GM23338 (cell line): ENCODE data around the gene ATP5PO. TPM values are rescaled to one million over a fixed set of nuclear protein-coding genes. Genes with fewer than 3 reads are reported as not detected.
A peak's percentile ranks its signal among the peaks of the same experiment; 100 is the strongest.

Experiments used
- ATAC-seq: fragments of 200-7000 bp; cut with Tn5 transposase; 3 replicates; pipeline ENCODE4 v1.9.1; 2020
- DNase-seq: peaks from one replicate; pipeline ENCODE4 v3.0.0-alpha.2; 2015; ENCODE audit warnings: low spot score
- H2AFZ ChIP-seq: fragments of 200-600 bp; sonication (generic); 2 replicates; pipeline ENCODE4 v1.8.0; 2016; ENCODE audit warnings: antibody characterized with exemption, mild to moderate bottlenecking, moderate library complexity
- H3F3A ChIP-seq: fragments of 200-600 bp; sonication (generic); replicated peaks from 2 replicates; pipeline ENCODE4 v1.8.0; 2017; ENCODE audit warnings: antibody characterized with exemption, mixed run types, low read depth
- H3K27ac ChIP-seq: fragments of 200-600 bp; sonication (generic); 2 replicates; pipeline ENCODE4 v1.6.1; 2016; ENCODE audit warnings: low read depth
- H3K27me3 ChIP-seq: fragments of 200-600 bp; sonication (generic); 2 replicates; pipeline ENCODE4 v1.8.0; 2016; ENCODE audit warnings: mild to moderate bottlenecking, mixed run types, moderate library complexity; ENCODE audit not compliant: insufficient read depth
- H3K36me3 ChIP-seq: fragments of 200-600 bp; sonication (generic); 2 replicates; pipeline ENCODE4 v1.8.0; 2016; ENCODE audit warnings: mild to moderate bottlenecking; ENCODE audit not compliant: insufficient read depth
- H3K4me1 ChIP-seq: fragments of 200-600 bp; sonication (generic); 2 replicates; pipeline ENCODE4 v1.8.0; 2016; ENCODE audit warnings: mild to moderate bottlenecking, moderate library complexity; ENCODE audit not compliant: insufficient read depth
- H3K4me2 ChIP-seq: fragments of 200-600 bp; sonication (generic); 2 replicates; pipeline ENCODE4 v1.7.1; 2017; ENCODE audit warnings: mixed run types
- H3K4me3 ChIP-seq: fragments of 200-600 bp; sonication (generic); 2 replicates; pipeline ENCODE4 v1.6.1; 2016; ENCODE audit warnings: mixed run types
- H3K79me2 ChIP-seq: fragments of 200-600 bp; sonication (generic); replicated peaks from 2 replicates; pipeline ENCODE4 v1.8.0; 2017; ENCODE audit warnings: mild to moderate bottlenecking; ENCODE audit not compliant: insufficient read depth
- H3K9me2 ChIP-seq: fragments of 200-600 bp; sonication (generic); 2 replicates; pipeline ENCODE4 v1.8.0; 2017; ENCODE audit not compliant: insufficient read depth
- H4K20me1 ChIP-seq: fragments of 200-600 bp; sonication (generic); replicated peaks from 2 replicates; pipeline ENCODE4 v1.8.0; 2017; ENCODE audit warnings: mild to moderate bottlenecking; ENCODE audit not compliant: insufficient read depth
- H3K27ac Mint-ChIP-seq: 2 replicates; pipeline ENCODE4 v1.8.0; 2020; ENCODE audit warnings: inconsistent platforms, mild to moderate bottlenecking, moderate library complexity, mixed read lengths
- H3K27me3 Mint-ChIP-seq: 3 replicates; pipeline ENCODE4 v1.8.0; 2022; ENCODE audit warnings: low read depth, mild to moderate bottlenecking, moderate library complexity, mixed read lengths, inconsistent platforms; ENCODE audit not compliant: insufficient read depth, poor library complexity
- H3K36me3 Mint-ChIP-seq: 3 replicates; pipeline ENCODE4 v1.8.0; 2021; ENCODE audit warnings: low read depth, mild to moderate bottlenecking, inconsistent platforms, moderate library complexity, mixed read lengths
- H3K4me1 Mint-ChIP-seq: 3 replicates; pipeline ENCODE4 v1.8.0; 2020; ENCODE audit warnings: mild to moderate bottlenecking, inconsistent platforms, mixed read lengths
- H3K4me3 Mint-ChIP-seq: 3 replicates; pipeline ENCODE4 v1.8.0; 2021; ENCODE audit warnings: moderate library complexity, mild to moderate bottlenecking, inconsistent platforms, mixed read lengths
- H3K9me3 Mint-ChIP-seq: 3 replicates; pipeline ENCODE4 v1.8.0; 2020; ENCODE audit warnings: moderate library complexity, mild to moderate bottlenecking, inconsistent platforms, mixed read lengths
- CREB1 ChIP-seq: fragments of 250-450 bp; sonication (Bioruptor Pico); IDR thresholded peaks from 2 replicates; pipeline ENCODE4 v1.5.0; 2020; ENCODE audit warnings: low read depth, mild to moderate bottlenecking, moderate library complexity
- EZH2 ChIP-seq: fragments of 200-600 bp; sonication (generic); IDR thresholded peaks from one replicate; pipeline ENCODE4 v1.8.0; 2017; ENCODE audit warnings: antibody characterized with exemption, mild to moderate bottlenecking, low read depth; ENCODE audit not compliant: unreplicated experiment
- EZH2phosphoT487 ChIP-seq: fragments of 200-600 bp; sonication (generic); IDR thresholded peaks from one replicate; pipeline ENCODE4 v1.8.1; 2018; ENCODE audit warnings: antibody characterized with exemption; ENCODE audit not compliant: unreplicated experiment
- JUNB ChIP-seq: IDR thresholded peaks from one replicate; pipeline ENCODE4 v1.6.1; 2016; ENCODE audit warnings: antibody characterized with exemption; ENCODE audit not compliant: unreplicated experiment
- NANOG ChIP-seq: IDR thresholded peaks from 2 replicates; pipeline ENCODE4 v1.6.1; 2016; ENCODE audit warnings: antibody characterized with exemption, borderline replicate concordance
- POLR2AphosphoS5 ChIP-seq: IDR thresholded peaks from 2 replicates; pipeline ENCODE4 v1.6.1; 2016; ENCODE audit warnings: antibody characterized with exemption, low read depth
- STAT1 ChIP-seq: IDR thresholded peaks from one replicate; pipeline ENCODE4 v1.6.1; 2016; ENCODE audit warnings: antibody characterized with exemption; ENCODE audit not compliant: unreplicated experiment
- ZNF114 ChIP-seq: fragments of 250-450 bp; sonication (Bioruptor Pico); IDR thresholded peaks from 2 replicates; pipeline ENCODE4 v1.5.0; 2020; ENCODE audit warnings: mild to moderate bottlenecking, moderate library complexity
- ZNF331 ChIP-seq: fragments of 250-450 bp; sonication (Bioruptor Pico); IDR thresholded peaks from 2 replicates; pipeline ENCODE4 v1.5.0; 2020; ENCODE audit warnings: low read depth, mild to moderate bottlenecking, moderate library complexity
- polyA plus RNA-seq: library from polyadenylated mRNA; unstranded; fragments of >200 nt; fragmentation: Nextera tagmentation; extraction: Ambion mirVana; gene quantifications from 2 replicates; pipeline ENCODE4 v1.2.1, GENCODE V29; 2016
- total RNA-seq: library from RNA; depleted of rRNA; stranded (reverse); fragments of >200 nt; shearing (Covaris generic); gene quantifications from 2 replicates; pipeline ENCODE4 v1.2.3, GENCODE V29; 2014
- TF ChIP-seq, protein P1 (sequence below): IDR thresholded peaks from one replicate; pipeline ENCODE4 v1.6.1; 2018; ENCODE audit warnings: antibody characterized with exemption; ENCODE audit not compliant: unreplicated experiment
- TF ChIP-seq, protein P2 (sequence below), 2 experiments: fragments of 200-600 bp in 1 of 2; sonication (generic) in 1 of 2; conservative IDR thresholded peaks; 2 replicates each; pipeline versions ENCODE4 v1.5.1 to v1.6.1; 2016 to 2017; ENCODE audit warnings: antibody characterized with exemption in 2 of 2, low read depth in 2 of 2, mild to moderate bottlenecking in 2 of 2, moderate library complexity in 1 of 2
- TF ChIP-seq, protein P3 (sequence below): IDR thresholded peaks from 2 replicates; pipeline ENCODE4 v1.6.1; 2016; ENCODE audit warnings: antibody characterized with exemption
- TF ChIP-seq, protein P4 (sequence below): fragments of 250-450 bp; sonication (Bioruptor Pico); IDR thresholded peaks from 2 replicates; pipeline ENCODE4 v1.5.0; 2020; ENCODE audit warnings: mild to moderate bottlenecking, moderate library complexity

ATP5PO gene
- total and polyA plus RNA-seq, 2 experiments from 2014 or later, result 244 to 522 TPM

DNA sequence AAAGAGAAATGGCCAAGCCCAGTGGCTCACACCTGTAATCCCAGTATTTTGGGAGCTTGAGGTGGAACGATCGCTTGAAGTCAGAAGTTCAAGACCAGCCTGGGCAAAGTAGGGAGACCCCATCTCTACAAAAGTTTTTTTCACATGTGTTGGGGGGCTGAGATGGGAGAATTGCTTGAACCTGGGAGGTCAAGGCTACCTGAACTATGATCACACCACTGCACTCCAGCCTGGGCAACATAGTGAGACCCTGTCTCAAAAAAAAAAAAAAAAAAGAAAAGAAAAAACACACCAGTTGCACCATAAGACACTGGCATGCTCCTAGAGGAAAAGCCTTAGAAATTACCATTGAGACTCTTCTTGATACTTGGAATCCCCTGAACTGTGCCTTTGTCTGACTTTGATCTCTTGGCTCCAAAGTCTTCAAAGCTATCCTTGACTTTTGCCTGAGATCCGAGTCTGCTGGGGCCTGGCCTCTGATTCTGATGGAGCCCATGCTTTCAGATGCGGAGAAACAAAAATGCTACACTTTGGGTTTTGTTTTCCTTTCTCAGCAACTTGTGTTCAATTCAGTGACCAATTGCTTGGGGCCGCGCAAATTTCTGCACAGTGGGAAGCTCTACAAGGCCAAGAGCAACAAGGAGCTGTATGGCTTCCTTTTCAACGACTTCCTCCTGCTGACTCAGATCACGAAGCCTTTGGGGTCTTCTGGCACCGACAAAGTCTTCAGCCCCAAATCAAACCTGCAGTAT, 33.7 kb downstream of the ATP5PO start:
- Mint-ChIP-seq H3K36me3 (no peaks in the 10 kb centered on the region; the same call in 2 of the 3 replicates), H3K4me1 (peaks cover 13% of the 10 kb centered on the region), H3K27me3 (no peaks in the 10 kb centered on the region), H3K27ac (no peak overlapping the region), H3K4me3 (no peak overlapping the region), H3K9me3 (no peaks in the 10 kb centered on the region)
- peaks cover 8% of the 10 kb centered on the region; the same call in 1 of the 2 replicates for H3K9me2 ChIP-seq
- no peaks in the 10 kb centered on the region for H3K36me3 ChIP-seq
- DNase-seq (no peak), ATAC-seq (no peak)
- H3K4me1 ChIP-seq, result peaks cover 7% of the 10 kb centered on the region
- H4K20me1 ChIP-seq, result no peaks in the 10 kb centered on the region
- H3K4me3 ChIP-seq, result no peak overlapping the region
- no peak overlapping the region for H3K27ac ChIP-seq
- H3K4me2 ChIP-seq, result no peak overlapping the region
- TF ChIP-seq, protein P1, sequence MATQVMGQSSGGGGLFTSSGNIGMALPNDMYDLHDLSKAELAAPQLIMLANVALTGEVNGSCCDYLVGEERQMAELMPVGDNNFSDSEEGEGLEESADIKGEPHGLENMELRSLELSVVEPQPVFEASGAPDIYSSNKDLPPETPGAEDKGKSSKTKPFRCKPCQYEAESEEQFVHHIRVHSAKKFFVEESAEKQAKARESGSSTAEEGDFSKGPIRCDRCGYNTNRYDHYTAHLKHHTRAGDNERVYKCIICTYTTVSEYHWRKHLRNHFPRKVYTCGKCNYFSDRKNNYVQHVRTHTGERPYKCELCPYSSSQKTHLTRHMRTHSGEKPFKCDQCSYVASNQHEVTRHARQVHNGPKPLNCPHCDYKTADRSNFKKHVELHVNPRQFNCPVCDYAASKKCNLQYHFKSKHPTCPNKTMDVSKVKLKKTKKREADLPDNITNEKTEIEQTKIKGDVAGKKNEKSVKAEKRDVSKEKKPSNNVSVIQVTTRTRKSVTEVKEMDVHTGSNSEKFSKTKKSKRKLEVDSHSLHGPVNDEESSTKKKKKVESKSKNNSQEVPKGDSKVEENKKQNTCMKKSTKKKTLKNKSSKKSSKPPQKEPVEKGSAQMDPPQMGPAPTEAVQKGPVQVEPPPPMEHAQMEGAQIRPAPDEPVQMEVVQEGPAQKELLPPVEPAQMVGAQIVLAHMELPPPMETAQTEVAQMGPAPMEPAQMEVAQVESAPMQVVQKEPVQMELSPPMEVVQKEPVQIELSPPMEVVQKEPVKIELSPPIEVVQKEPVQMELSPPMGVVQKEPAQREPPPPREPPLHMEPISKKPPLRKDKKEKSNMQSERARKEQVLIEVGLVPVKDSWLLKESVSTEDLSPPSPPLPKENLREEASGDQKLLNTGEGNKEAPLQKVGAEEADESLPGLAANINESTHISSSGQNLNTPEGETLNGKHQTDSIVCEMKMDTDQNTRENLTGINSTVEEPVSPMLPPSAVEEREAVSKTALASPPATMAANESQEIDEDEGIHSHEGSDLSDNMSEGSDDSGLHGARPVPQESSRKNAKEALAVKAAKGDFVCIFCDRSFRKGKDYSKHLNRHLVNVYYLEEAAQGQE, result no peak
- no peak for TF ChIP-seq ZNF114 (CRISPR knock-in tag)
- TF ChIP-seq, protein P2, sequence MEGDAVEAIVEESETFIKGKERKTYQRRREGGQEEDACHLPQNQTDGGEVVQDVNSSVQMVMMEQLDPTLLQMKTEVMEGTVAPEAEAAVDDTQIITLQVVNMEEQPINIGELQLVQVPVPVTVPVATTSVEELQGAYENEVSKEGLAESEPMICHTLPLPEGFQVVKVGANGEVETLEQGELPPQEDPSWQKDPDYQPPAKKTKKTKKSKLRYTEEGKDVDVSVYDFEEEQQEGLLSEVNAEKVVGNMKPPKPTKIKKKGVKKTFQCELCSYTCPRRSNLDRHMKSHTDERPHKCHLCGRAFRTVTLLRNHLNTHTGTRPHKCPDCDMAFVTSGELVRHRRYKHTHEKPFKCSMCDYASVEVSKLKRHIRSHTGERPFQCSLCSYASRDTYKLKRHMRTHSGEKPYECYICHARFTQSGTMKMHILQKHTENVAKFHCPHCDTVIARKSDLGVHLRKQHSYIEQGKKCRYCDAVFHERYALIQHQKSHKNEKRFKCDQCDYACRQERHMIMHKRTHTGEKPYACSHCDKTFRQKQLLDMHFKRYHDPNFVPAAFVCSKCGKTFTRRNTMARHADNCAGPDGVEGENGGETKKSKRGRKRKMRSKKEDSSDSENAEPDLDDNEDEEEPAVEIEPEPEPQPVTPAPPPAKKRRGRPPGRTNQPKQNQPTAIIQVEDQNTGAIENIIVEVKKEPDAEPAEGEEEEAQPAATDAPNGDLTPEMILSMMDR (conservative IDR thresholded peaks at IDR 0.05; ENCODE audit: low read depth in 2 of 2), result no peak
- no peak for TF ChIP-seq STAT1
- TF ChIP-seq NANOG, result no peak
- TF ChIP-seq, protein P3, sequence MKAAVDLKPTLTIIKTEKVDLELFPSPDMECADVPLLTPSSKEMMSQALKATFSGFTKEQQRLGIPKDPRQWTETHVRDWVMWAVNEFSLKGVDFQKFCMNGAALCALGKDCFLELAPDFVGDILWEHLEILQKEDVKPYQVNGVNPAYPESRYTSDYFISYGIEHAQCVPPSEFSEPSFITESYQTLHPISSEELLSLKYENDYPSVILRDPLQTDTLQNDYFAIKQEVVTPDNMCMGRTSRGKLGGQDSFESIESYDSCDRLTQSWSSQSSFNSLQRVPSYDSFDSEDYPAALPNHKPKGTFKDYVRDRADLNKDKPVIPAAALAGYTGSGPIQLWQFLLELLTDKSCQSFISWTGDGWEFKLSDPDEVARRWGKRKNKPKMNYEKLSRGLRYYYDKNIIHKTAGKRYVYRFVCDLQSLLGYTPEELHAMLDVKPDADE, result no peak
- TF ChIP-seq, protein P4, sequence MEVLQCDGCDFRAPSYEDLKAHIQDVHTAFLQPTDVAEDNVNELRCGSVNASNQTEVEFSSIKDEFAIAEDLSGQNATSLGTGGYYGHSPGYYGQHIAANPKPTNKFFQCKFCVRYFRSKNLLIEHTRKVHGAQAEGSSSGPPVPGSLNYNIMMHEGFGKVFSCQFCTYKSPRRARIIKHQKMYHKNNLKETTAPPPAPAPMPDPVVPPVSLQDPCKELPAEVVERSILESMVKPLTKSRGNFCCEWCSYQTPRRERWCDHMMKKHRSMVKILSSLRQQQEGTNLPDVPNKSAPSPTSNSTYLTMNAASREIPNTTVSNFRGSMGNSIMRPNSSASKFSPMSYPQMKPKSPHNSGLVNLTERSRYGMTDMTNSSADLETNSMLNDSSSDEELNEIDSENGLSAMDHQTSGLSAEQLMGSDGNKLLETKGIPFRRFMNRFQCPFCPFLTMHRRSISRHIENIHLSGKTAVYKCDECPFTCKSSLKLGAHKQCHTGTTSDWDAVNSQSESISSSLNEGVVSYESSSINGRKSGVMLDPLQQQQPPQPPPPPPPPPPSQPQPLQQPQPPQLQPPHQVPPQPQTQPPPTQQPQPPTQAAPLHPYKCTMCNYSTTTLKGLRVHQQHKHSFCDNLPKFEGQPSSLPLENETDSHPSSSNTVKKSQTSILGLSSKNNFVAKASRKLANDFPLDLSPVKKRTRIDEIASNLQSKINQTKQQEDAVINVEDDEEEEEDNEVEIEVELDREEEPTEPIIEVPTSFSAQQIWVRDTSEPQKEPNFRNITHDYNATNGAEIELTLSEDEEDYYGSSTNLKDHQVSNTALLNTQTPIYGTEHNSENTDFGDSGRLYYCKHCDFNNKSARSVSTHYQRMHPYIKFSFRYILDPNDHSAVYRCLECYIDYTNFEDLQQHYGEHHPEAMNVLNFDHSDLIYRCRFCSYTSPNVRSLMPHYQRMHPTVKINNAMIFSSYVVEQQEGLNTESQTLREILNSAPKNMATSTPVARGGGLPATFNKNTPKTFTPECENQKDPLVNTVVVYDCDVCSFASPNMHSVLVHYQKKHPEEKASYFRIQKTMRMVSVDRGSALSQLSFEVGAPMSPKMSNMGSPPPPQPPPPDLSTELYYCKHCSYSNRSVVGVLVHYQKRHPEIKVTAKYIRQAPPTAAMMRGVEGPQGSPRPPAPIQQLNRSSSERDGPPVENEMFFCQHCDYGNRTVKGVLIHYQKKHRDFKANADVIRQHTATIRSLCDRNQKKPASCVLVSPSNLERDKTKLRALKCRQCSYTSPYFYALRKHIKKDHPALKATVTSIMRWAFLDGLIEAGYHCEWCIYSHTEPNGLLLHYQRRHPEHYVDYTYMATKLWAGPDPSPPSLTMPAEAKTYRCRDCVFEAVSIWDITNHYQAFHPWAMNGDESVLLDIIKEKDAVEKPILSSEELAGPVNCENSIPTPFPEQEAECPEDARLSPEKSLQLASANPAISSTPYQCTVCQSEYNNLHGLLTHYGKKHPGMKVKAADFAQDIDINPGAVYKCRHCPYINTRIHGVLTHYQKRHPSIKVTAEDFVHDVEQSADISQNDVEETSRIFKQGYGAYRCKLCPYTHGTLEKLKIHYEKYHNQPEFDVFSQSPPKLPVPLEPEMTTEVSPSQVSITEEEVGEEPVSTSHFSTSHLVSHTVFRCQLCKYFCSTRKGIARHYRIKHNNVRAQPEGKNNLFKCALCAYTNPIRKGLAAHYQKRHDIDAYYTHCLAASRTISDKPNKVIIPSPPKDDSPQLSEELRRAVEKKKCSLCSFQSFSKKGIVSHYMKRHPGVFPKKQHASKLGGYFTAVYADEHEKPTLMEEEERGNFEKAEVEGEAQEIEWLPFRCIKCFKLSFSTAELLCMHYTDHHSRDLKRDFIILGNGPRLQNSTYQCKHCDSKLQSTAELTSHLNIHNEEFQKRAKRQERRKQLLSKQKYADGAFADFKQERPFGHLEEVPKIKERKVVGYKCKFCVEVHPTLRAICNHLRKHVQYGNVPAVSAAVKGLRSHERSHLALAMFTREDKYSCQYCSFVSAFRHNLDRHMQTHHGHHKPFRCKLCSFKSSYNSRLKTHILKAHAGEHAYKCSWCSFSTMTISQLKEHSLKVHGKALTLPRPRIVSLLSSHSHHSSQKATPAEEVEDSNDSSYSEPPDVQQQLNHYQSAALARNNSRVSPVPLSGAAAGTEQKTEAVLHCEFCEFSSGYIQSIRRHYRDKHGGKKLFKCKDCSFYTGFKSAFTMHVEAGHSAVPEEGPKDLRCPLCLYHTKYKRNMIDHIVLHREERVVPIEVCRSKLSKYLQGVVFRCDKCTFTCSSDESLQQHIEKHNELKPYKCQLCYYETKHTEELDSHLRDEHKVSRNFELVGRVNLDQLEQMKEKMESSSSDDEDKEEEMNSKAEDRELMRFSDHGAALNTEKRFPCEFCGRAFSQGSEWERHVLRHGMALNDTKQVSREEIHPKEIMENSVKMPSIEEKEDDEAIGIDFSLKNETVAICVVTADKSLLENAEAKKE (CRISPR knock-in tag), result no peak
- TF ChIP-seq ZNF331 (CRISPR knock-in tag), result no peak
- TF ChIP-seq JUNB, result no peak
- TF ChIP-seq EZH2, result no peak
- TF ChIP-seq EZH2phosphoT487, result no peak
- no peak for TF ChIP-seq CREB1 (CRISPR knock-in tag)
- TF ChIP-seq POLR2AphosphoS5, result no peak
- H3K79me2 ChIP-seq, result no peaks in the 10 kb centered on the region
- H3F3A ChIP-seq, result no peaks in the 10 kb centered on the region
- H2AFZ ChIP-seq, result peak overlapping the region; percentile 78; the same call in 1 of the 2 replicates
- no peaks in the 10 kb centered on the region for H3K27me3 ChIP-seq
